OCI-LY3 (cell line): ENCODE results near the gene TMEM198.

Experiments
- H2AFZ ChIP-seq: fragments of 200-600, 300-600 bp; shearing (Covaris generic); 2 replicates; pipeline ENCODE4 v1.6.0; 2014; ENCODE audit warnings: antibody characterized with exemption, low read depth, low read length
- H3K27ac ChIP-seq: fragments of 200-600, 300-600 bp; sonication (generic); 2 replicates; pipeline ENCODE4 v1.5.1; 2014; ENCODE audit warnings: mild to moderate bottlenecking, low read length, moderate library complexity, mixed read lengths
- H3K27me3 ChIP-seq: fragments of 200-600, 300-600 bp; sonication (generic); 2 replicates; pipeline ENCODE4 v1.6.1; 2014; ENCODE audit warnings: low read depth, low read length, mixed read lengths
- H3K36me3 ChIP-seq: fragments of 200-600, 300-600 bp; sonication (generic); replicated peaks from 2 replicates; pipeline ENCODE3; 2014; ENCODE audit warnings: low read depth, low read length, mixed read lengths
- H3K4me1 ChIP-seq: fragments of 300-600, 200-600 bp; sonication (generic); 2 replicates; pipeline ENCODE4 v1.6.1; 2014; ENCODE audit warnings: low read length, mixed read lengths
- H3K4me2 ChIP-seq: fragments of 200-600, 300-600 bp; sonication (generic); 2 replicates; pipeline ENCODE4 v1.6.1; 2014; ENCODE audit warnings: low read length, mixed read lengths
- H3K4me3 ChIP-seq: fragments of 300-600, 200-600 bp; sonication (generic); 2 replicates; pipeline ENCODE4 v1.5.1; 2014; ENCODE audit warnings: antibody characterized with exemption, mild to moderate bottlenecking, low read length, moderate library complexity
- H3K79me2 ChIP-seq: fragments of 300-600, 200-600 bp; shearing (Covaris generic); 2 replicates; pipeline ENCODE4 v1.6.1; 2014; ENCODE audit warnings: mild to moderate bottlenecking, low read length, mixed read lengths
- H3K9ac ChIP-seq: fragments of 300-600, 200-600 bp; shearing (Covaris generic); 2 replicates; pipeline ENCODE4 v1.6.0; 2014; ENCODE audit warnings: mild to moderate bottlenecking, low read length, moderate library complexity
- H3K9me3 ChIP-seq: fragments of 200-600, 300-600 bp; shearing (Covaris generic); 2 replicates; pipeline ENCODE4 v1.6.1; 2014; ENCODE audit warnings: low read length, mixed read lengths; ENCODE audit not compliant: insufficient read depth
- H4K20me1 ChIP-seq: fragments of 200-600, 300-600 bp; sonication (generic); 2 replicates; pipeline ENCODE4 v1.6.1; 2016; ENCODE audit warnings: low read length, mixed read lengths; ENCODE audit not compliant: insufficient read depth
- EZH2phosphoT487 ChIP-seq: fragments of 200-600 bp; shearing (Covaris generic); IDR thresholded peaks from 2 replicates; pipeline ENCODE4 v1.6.1; 2018; ENCODE audit warnings: antibody characterized with exemption, mixed run types, low read depth
- TF ChIP-seq, protein P1 (sequence below): fragments of 200-600, 300-600 bp; sonication (generic); IDR thresholded peaks from 2 replicates; pipeline ENCODE4 v1.5.1; 2014; ENCODE audit warnings: antibody characterized with exemption, low read length, low read depth

The TMEM198 gene, protein sequence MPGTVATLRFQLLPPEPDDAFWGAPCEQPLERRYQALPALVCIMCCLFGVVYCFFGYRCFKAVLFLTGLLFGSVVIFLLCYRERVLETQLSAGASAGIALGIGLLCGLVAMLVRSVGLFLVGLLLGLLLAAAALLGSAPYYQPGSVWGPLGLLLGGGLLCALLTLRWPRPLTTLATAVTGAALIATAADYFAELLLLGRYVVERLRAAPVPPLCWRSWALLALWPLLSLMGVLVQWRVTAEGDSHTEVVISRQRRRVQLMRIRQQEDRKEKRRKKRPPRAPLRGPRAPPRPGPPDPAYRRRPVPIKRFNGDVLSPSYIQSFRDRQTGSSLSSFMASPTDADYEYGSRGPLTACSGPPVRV

DNA sequence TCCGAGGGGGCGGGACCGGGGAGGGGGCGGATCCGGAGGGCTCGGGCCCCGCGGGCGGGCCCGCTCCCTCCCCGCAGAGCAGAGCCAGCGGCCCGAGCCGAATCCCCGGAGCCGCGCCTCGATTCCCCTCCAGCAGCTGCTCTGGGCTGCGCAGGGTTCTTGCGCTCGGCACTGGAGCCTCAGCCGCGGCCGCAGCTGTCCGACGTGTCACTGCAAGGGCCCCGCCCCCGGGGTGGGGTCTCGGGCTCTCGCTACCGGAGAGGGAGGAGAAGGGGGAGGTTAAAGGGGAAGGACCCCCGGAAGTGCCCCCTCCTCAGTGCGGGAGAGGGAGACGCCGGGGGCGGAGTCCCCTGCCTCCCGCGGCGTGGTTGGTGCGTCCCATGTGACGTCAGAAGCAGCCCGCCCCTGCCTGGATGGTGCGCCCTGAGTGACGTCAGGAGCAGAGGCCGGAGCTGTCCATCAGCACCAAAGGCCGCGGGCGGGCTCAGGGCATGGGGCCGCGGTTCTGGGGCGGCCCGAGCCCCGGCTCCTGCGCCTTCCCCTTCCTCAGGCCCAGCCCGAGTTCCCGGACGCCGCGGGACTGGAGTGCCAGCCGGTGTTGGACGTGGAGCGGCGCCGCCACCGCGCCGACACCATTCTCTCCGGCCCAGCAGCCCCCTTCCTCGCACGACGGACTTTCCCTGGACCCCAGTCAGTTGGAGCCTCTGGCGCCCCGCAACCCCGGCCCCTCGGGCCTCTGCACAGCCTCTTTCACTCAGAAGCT is at the start of gene TMEM198, which contains the start of gene CHPF:
TMEM198 (plus strand) TSS at position 433 of the 763 bp plus-strand sequence. CDS start 700 bp downstream, outside the sequence.
CHPF (minus strand) TSS at position 214 of the 763 bp plus-strand sequence. CDS start 271 bp downstream, outside the sequence.
- Histone ChIP-seq H3K27ac (peak within 1 kb of the TSS; percentile 60), H3K9me3 (no peaks in the 10 kb centered on the region), H4K20me1 (peaks cover 14% of the 10 kb centered on the region; the same call in 1 of the 2 replicates), H3K4me1 (peaks cover 6% of the 10 kb centered on the region), H3K4me2 (peak within 1 kb of the TSS; percentile 97), H3K79me2 (peaks cover 8% of the 10 kb centered on the region), H3K36me3 (peaks cover 8% of the 10 kb centered on the region), H3K27me3 (no peaks in the 10 kb centered on the region), H2AFZ (peak within 1 kb of the TSS; percentile 75), H3K9ac (peak within 1 kb of the TSS; percentile 83), H3K4me3 (peak within 1 kb of the TSS; percentile 99)
- no peak for TF ChIP-seq EZH2phosphoT487
- TF ChIP-seq, protein P1, sequence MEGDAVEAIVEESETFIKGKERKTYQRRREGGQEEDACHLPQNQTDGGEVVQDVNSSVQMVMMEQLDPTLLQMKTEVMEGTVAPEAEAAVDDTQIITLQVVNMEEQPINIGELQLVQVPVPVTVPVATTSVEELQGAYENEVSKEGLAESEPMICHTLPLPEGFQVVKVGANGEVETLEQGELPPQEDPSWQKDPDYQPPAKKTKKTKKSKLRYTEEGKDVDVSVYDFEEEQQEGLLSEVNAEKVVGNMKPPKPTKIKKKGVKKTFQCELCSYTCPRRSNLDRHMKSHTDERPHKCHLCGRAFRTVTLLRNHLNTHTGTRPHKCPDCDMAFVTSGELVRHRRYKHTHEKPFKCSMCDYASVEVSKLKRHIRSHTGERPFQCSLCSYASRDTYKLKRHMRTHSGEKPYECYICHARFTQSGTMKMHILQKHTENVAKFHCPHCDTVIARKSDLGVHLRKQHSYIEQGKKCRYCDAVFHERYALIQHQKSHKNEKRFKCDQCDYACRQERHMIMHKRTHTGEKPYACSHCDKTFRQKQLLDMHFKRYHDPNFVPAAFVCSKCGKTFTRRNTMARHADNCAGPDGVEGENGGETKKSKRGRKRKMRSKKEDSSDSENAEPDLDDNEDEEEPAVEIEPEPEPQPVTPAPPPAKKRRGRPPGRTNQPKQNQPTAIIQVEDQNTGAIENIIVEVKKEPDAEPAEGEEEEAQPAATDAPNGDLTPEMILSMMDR: no peak

DNA sequence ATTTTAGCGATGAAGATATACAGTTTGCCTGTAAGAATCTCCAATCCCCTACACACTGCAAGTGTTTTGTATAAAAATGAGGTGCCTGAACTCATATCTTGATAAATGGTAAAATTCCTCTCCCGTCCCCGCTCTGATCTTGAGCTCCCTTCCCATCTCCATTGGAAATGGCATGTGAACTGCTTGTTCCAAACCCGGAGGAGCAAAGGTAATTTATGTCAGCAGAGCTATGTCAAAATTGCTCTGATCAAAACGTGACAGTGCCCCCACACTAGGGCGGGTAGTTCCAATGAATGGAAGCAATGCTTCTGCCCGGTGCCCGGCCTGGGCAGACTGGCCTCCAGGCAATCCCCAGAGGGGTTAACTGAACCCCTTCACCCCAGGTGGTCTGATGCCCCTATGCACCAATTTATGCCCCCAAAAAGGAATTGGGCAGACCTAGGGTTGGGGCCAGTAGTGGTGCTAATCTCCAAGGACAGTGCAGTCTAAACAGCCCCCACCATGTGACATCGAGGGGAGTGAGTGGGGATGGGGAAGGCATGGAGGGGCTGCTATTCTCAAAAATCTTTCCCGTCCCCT is 48.8 kb upstream of the TMEM198 start:
- H3K4me1 ChIP-seq: peaks cover 11% of the 10 kb centered on the region
- H3K79me2 ChIP-seq: peaks cover 11% of the 10 kb centered on the region
- no peak overlapping the region for H3K4me3 ChIP-seq
- peak overlapping the region; percentile 47; the same call in 1 of the 2 replicates for H3K4me2 ChIP-seq
- no peak overlapping the region for H2AFZ ChIP-seq
- TF ChIP-seq, protein P1: no peak
- TF ChIP-seq EZH2phosphoT487: no peak
- H4K20me1 ChIP-seq: no peaks in the 10 kb centered on the region
- H3K27me3 ChIP-seq: peaks cover 8% of the 10 kb centered on the region; the same call in 1 of the 2 replicates
- H3K36me3 ChIP-seq: no peaks in the 10 kb centered on the region
- no peaks in the 10 kb centered on the region for H3K9me3 ChIP-seq
- no peak overlapping the region for H3K27ac ChIP-seq
- no peak overlapping the region for H3K9ac ChIP-seq

DNA sequence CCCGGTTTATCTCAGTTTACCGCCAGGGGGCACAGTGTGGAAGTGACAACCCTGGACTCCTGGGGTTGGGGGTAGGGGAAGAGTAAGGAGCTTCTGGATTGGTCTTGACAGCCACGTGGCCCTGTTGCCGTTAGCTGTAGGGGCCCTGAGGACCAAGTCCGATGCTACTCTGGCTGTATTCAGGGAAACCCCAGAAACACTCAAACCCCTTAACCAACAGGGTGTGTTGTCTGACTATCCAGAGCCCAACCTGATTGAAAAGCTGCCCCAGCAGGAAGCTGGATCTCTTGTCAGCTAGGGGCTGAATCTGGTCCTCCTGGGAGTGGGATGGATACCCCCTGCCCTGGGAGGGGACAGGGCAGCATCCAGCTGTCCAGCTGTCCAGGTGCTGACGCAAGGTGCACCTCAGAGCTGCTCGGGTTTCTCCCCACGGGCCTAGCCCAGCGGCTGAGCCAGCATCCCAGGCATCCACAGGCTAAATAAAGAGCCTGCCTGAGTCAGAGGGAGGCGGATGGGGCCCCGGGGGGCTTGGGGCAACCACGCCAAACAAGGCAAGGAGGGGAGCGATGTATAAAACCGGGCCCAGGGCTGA is 48.2 kb upstream of the TMEM198 start:
- no peak overlapping the region for H2AFZ ChIP-seq
- peaks cover 8% of the 10 kb centered on the region; the same call in 1 of the 2 replicates for H3K27me3 ChIP-seq
- no peak for TF ChIP-seq EZH2phosphoT487
- TF ChIP-seq, protein P1: peak; percentile 51
- H3K27ac ChIP-seq: no peak overlapping the region
- H3K9me3 ChIP-seq: no peaks in the 10 kb centered on the region
- H3K4me1 ChIP-seq: peaks cover 11% of the 10 kb centered on the region
- no peak overlapping the region for H3K4me3 ChIP-seq
- peaks cover 11% of the 10 kb centered on the region for H3K79me2 ChIP-seq
- H4K20me1 ChIP-seq: no peaks in the 10 kb centered on the region
- no peaks in the 10 kb centered on the region for H3K36me3 ChIP-seq
- H3K9ac ChIP-seq: no peak overlapping the region
- H3K4me2 ChIP-seq: peak overlapping the region; percentile 47
